GM23338 (cell line): Measurements from ENCODE around the gene SLC16A6. TPM values are rescaled to one million over a fixed set of nuclear protein-coding genes. Genes with fewer than 3 reads are reported as not detected.
"Not testable (repeated sequence)": the region's sequence is repeated elsewhere in the genome, so short reads cannot be mapped to it uniquely, and the experiment has no call there.

Source experiments
- ATAC-seq: fragments of 200-7000 bp; cut with Tn5 transposase; 3 replicates; pipeline ENCODE4 v1.9.1; 2020
- DNase-seq: peaks from one replicate; pipeline ENCODE4 v3.0.0-alpha.2; 2015; ENCODE audit warnings: low spot score
- H2AFZ ChIP-seq: fragments of 200-600 bp; sonication (generic); 2 replicates; pipeline ENCODE4 v1.8.0; 2016; ENCODE audit warnings: antibody characterized with exemption, mild to moderate bottlenecking, moderate library complexity
- H3F3A ChIP-seq: fragments of 200-600 bp; sonication (generic); replicated peaks from 2 replicates; pipeline ENCODE4 v1.8.0; 2017; ENCODE audit warnings: antibody characterized with exemption, mixed run types, low read depth
- H3K27ac ChIP-seq: fragments of 200-600 bp; sonication (generic); 2 replicates; pipeline ENCODE4 v1.6.1; 2016; ENCODE audit warnings: low read depth
- H3K27me3 ChIP-seq: fragments of 200-600 bp; sonication (generic); 2 replicates; pipeline ENCODE4 v1.8.0; 2016; ENCODE audit warnings: mild to moderate bottlenecking, mixed run types, moderate library complexity; ENCODE audit not compliant: insufficient read depth
- H3K36me3 ChIP-seq: fragments of 200-600 bp; sonication (generic); 2 replicates; pipeline ENCODE4 v1.8.0; 2016; ENCODE audit warnings: mild to moderate bottlenecking; ENCODE audit not compliant: insufficient read depth
- H3K4me1 ChIP-seq: fragments of 200-600 bp; sonication (generic); 2 replicates; pipeline ENCODE4 v1.8.0; 2016; ENCODE audit warnings: mild to moderate bottlenecking, moderate library complexity; ENCODE audit not compliant: insufficient read depth
- H3K4me2 ChIP-seq: fragments of 200-600 bp; sonication (generic); 2 replicates; pipeline ENCODE4 v1.7.1; 2017; ENCODE audit warnings: mixed run types
- H3K4me3 ChIP-seq: fragments of 200-600 bp; sonication (generic); 2 replicates; pipeline ENCODE4 v1.6.1; 2016; ENCODE audit warnings: mixed run types
- H3K79me2 ChIP-seq: fragments of 200-600 bp; sonication (generic); replicated peaks from 2 replicates; pipeline ENCODE4 v1.8.0; 2017; ENCODE audit warnings: mild to moderate bottlenecking; ENCODE audit not compliant: insufficient read depth
- H3K9me2 ChIP-seq: fragments of 200-600 bp; sonication (generic); 2 replicates; pipeline ENCODE4 v1.8.0; 2017; ENCODE audit not compliant: insufficient read depth
- H4K20me1 ChIP-seq: fragments of 200-600 bp; sonication (generic); replicated peaks from 2 replicates; pipeline ENCODE4 v1.8.0; 2017; ENCODE audit warnings: mild to moderate bottlenecking; ENCODE audit not compliant: insufficient read depth
- H3K27ac Mint-ChIP-seq: 2 replicates; pipeline ENCODE4 v1.8.0; 2020; ENCODE audit warnings: inconsistent platforms, mild to moderate bottlenecking, moderate library complexity, mixed read lengths
- H3K27me3 Mint-ChIP-seq: 3 replicates; pipeline ENCODE4 v1.8.0; 2022; ENCODE audit warnings: low read depth, mild to moderate bottlenecking, moderate library complexity, mixed read lengths, inconsistent platforms; ENCODE audit not compliant: insufficient read depth, poor library complexity
- H3K36me3 Mint-ChIP-seq: 3 replicates; pipeline ENCODE4 v1.8.0; 2021; ENCODE audit warnings: low read depth, mild to moderate bottlenecking, inconsistent platforms, moderate library complexity, mixed read lengths
- H3K4me1 Mint-ChIP-seq: 3 replicates; pipeline ENCODE4 v1.8.0; 2020; ENCODE audit warnings: mild to moderate bottlenecking, inconsistent platforms, mixed read lengths
- H3K4me3 Mint-ChIP-seq: 3 replicates; pipeline ENCODE4 v1.8.0; 2021; ENCODE audit warnings: moderate library complexity, mild to moderate bottlenecking, inconsistent platforms, mixed read lengths
- H3K9me3 Mint-ChIP-seq: 3 replicates; pipeline ENCODE4 v1.8.0; 2020; ENCODE audit warnings: moderate library complexity, mild to moderate bottlenecking, inconsistent platforms, mixed read lengths
- CREB1 ChIP-seq: fragments of 250-450 bp; sonication (Bioruptor Pico); IDR thresholded peaks from 2 replicates; pipeline ENCODE4 v1.5.0; 2020; ENCODE audit warnings: low read depth, mild to moderate bottlenecking, moderate library complexity
- ETS1 ChIP-seq: IDR thresholded peaks from 2 replicates; pipeline ENCODE4 v1.6.1; 2016; ENCODE audit warnings: antibody characterized with exemption
- JUNB ChIP-seq: IDR thresholded peaks from one replicate; pipeline ENCODE4 v1.6.1; 2016; ENCODE audit warnings: antibody characterized with exemption; ENCODE audit not compliant: unreplicated experiment
- NANOG ChIP-seq: IDR thresholded peaks from 2 replicates; pipeline ENCODE4 v1.6.1; 2016; ENCODE audit warnings: antibody characterized with exemption, borderline replicate concordance
- ZNF462 ChIP-seq: fragments of 250-450 bp; sonication (Bioruptor Pico); IDR thresholded peaks from 2 replicates; pipeline ENCODE4 v1.5.0; 2020; ENCODE audit warnings: mild to moderate bottlenecking, moderate library complexity
- polyA plus RNA-seq: library from polyadenylated mRNA; unstranded; fragments of >200 nt; fragmentation: Nextera tagmentation; extraction: Ambion mirVana; gene quantifications from 2 replicates; pipeline ENCODE4 v1.2.1, GENCODE V29; 2016
- total RNA-seq: library from RNA; depleted of rRNA; stranded (reverse); fragments of >200 nt; shearing (Covaris generic); gene quantifications from 2 replicates; pipeline ENCODE4 v1.2.3, GENCODE V29; 2014

Gene SLC16A6
- total and polyA plus RNA-seq, 2 experiments from 2014 or later, result not detected

DNA sequence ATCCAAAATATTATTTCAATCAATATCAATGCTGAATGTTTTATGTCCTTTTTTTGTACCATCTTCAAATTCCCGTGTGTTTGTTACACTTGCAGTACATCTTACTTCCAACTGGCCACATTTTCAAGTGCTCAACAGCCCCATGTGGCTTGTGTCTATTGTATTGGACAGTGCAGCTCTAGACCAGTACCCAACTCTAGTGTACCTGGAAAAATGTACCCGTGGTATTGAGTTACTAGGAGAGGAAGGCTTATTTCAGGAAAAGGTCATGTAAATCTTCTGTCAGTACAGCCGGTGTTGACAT is 31.3 kb downstream of the SLC16A6 start:
- not testable (repeated sequence) for H3K79me2 ChIP-seq, ATAC-seq, H3K36me3 ChIP-seq, H4K20me1 ChIP-seq, H3K4me1 ChIP-seq, H3K27me3 Mint-ChIP-seq, DNase-seq, H3K9me3 Mint-ChIP-seq, H3F3A ChIP-seq, H3K27ac ChIP-seq, H2AFZ ChIP-seq, H3K27me3 ChIP-seq, H3K9me2 ChIP-seq
- H3K27ac Mint-ChIP-seq, result 0 out of 2 replicates have a peak overlapping the region, but pooled peaks have one; percentile 43
- peaks cover 18% of the 10 kb centered on the region; the same call in 2 of the 3 replicates for H3K36me3 Mint-ChIP-seq
- peaks cover 14% of the 10 kb centered on the region for H3K4me1 Mint-ChIP-seq
- Histone ChIP-seq H3K4me3 (peak overlapping the region; percentile 43), H3K4me2 (0 out of 2 replicates have a peak overlapping the region, but pooled peaks have one; percentile 35)
- peak overlapping the region; percentile 71 for H3K4me3 Mint-ChIP-seq

DNA sequence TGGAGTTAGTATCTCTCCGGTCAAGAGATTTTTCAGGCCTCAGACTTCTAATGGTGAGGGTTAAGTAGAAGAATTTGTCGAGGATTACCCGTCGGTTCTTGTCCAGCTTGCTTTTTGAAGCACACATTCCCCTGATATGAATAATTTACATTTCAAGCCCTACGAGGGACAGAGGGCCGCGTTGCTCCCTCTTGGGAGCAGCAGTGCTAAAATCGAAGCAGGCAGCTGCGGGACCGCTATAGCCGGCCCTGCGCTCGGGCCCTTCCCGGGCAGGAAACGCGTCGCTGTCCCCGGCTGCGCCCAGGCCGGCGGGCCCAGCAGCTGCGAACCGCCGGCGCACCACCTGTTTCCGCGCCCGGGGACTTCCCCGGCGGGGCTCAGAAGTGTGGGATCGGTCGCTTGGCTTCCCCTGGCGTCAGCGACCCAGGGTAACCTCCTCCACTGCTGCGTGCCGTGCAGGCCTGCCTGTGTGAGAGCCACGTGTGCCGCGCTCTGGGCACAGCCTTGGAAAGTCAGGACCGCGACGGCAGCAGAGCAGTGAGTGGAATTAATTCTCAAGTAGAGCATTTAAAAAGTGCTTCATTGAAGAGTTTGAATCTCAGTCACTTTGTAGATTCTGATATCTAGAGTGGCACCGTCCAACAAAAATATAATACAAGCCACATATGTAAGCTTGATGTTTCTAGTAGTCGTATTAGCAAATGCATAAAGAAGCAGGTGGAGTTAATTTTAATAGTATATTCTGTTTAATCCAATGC is 31.9 kb downstream of the SLC16A6 start:
- Histone ChIP-seq H3K4me3 (peak overlapping the region; percentile 43), H3K4me2 (peak overlapping the region; percentile 64; the same call in 1 of the 2 replicates), H2AFZ (peak overlapping the region; percentile 87; the same call in 1 of the 2 replicates)
- Mint-ChIP-seq H3K4me1 (peaks cover 17% of the 10 kb centered on the region), H3K4me3 (peak overlapping the region; percentile 71), H3K36me3 (peaks cover 18% of the 10 kb centered on the region; the same call in 2 of the 3 replicates)
- not testable (repeated sequence) for H3K79me2 ChIP-seq, H3K9me3 Mint-ChIP-seq, H3K27me3 Mint-ChIP-seq, H3K27me3 ChIP-seq, H3F3A ChIP-seq, H3K36me3 ChIP-seq, H3K4me1 ChIP-seq, H3K9me2 ChIP-seq, H3K27ac Mint-ChIP-seq, H4K20me1 ChIP-seq, H3K27ac ChIP-seq
- peak; percentile 94 for ATAC-seq
- DNase-seq, result peak; percentile 45
- TF ChIP-seq CREB1 (CRISPR knock-in tag), result peak; percentile 33; the same call in 1 of the 2 replicates

GRCh38 chr17:68257934-68258333 is 33.0 kb downstream of the SLC16A6 start:
- Histone ChIP-seq H3K4me2 (no peak overlapping the region), H3K36me3 (peaks cover 10% of the 10 kb centered on the region; the same call in 1 of the 2 replicates), H4K20me1 (no peaks in the 10 kb centered on the region), H3K27ac (no peak overlapping the region), H3K9me2 (no peaks in the 10 kb centered on the region), H3F3A (no peaks in the 10 kb centered on the region), H3K79me2 (no peaks in the 10 kb centered on the region), H2AFZ (no peak overlapping the region), H3K27me3 (no peaks in the 10 kb centered on the region), H3K4me1 (peaks cover 5% of the 10 kb centered on the region; the same call in 1 of the 2 replicates), H3K4me3 (no peak overlapping the region)
- H3K27ac Mint-ChIP-seq, result no peak overlapping the region
- H3K4me1 Mint-ChIP-seq, result peaks cover 17% of the 10 kb centered on the region
- TF ChIP-seq JUNB (no peak), ETS1 (no peak), ZNF462 (no peak), NANOG (no peak)
- H3K27me3 Mint-ChIP-seq, result peaks cover 6% of the 10 kb centered on the region
- peaks cover 18% of the 10 kb centered on the region; the same call in 2 of the 3 replicates for H3K36me3 Mint-ChIP-seq
- H3K9me3 Mint-ChIP-seq, result no peaks in the 10 kb centered on the region
- ATAC-seq, result no peak
- no peak overlapping the region for H3K4me3 Mint-ChIP-seq
- no peak for DNase-seq
